Hepatocyte (in vitro differentiated cells): Measurements from ENCODE around the gene PLPPR3.

Experiments
- CTCF ChIP-seq: fragments of 200-600 bp; sonication (generic); IDR thresholded peaks from 2 replicates; pipeline ENCODE4 v1.5.1; 2016; ENCODE audit warnings: antibody characterized with exemption, mild to moderate bottlenecking; ENCODE audit not compliant: poor library complexity
- EZH2 ChIP-seq: fragments of 200-600 bp; sonication (generic); IDR thresholded peaks from 2 replicates; pipeline ENCODE4 v1.6.1; 2016; ENCODE audit warnings: antibody characterized with exemption, mild to moderate bottlenecking, borderline replicate concordance
- EZH2phosphoT487 ChIP-seq: fragments of 200-600 bp; sonication (generic); IDR thresholded peaks from one replicate; pipeline ENCODE4 v1.6.1; 2018; ENCODE audit warnings: antibody characterized with exemption, mild to moderate bottlenecking, low read depth, moderate library complexity; ENCODE audit not compliant: unreplicated experiment, severe bottlenecking

DNA sequence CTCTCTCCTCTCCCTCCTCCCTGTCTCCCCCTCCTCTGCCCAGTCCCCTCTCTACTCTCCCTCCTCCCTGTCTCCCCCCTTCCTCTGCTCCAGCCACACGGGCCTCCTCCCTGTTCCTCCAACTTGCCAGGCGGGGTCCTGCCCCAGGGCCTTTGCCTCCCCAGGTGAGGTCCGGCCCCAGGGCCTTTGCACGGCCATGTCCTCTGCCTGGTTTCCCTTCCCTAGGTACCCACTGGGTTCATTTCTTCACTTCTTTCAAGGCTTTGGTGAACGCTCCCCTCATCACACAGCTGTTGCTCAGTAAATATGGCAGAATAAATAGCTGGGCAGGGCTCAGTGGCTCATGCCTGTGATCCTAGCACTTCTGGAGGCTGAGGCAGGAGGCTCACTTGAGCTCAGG lies 49.7 kb downstream of the PLPPR3 start:
- TF ChIP-seq CTCF (no peak), EZH2phosphoT487 (no peak), EZH2 (no peak)
